ENCODE data around the gene KIF1A. TPM values are rescaled to one million over a fixed set of nuclear protein-coding genes. Genes with fewer than 3 reads are reported as not detected.

Gene KIF1A
- total and polyA plus RNA-seq, 2 donors (not counting 3 experiments of a cell fraction or from before 2014, with no cell fraction given), result 0.11 to 0.64 TPM

DNA sequence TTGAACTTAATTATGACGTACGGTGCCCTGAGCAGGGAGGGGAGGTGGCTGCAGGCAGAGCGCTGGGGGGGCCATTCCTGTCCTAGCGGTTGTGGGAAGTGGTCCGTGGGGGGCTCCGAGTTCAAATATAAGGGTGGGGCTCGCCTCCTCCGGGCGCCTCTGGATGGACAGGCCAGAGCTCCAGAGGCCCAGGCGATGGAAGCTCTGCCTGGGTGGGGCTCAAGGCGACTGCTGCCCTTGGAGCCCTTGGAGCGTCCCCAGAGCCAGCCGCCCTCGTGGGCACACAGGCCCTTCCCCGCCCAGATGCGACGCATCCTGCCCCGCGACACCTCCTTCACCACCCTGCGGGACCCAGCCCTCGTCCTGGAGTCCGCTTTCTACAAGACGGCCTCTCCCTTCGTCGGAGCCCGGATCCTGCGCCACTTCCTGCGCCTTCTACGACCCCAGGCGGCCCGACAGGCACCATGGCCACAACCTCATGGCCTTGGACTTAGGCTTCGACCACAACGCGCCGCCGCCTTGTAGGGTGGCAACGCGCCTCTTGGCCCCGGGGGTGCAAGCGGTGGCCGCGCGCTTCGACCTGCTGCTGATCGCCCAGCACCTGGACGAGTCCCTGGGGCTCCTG lies 147.8 kb downstream of the KIF1A start:
- peaks cover 2 to 7% of the 10 kb centered on the region in 2 experiments for H3K27me3 ChIP-seq (ENCODE audit: control insufficient read depth in 2 of 2, insufficient read depth in 2 of 2, low read length in 2 of 2)
- dilution Hi-C loops (cut with MboI; ENCODE audit: extremely low pct_ligation_motif_present, low sequenced_read_pairs) (no loop called here), intact Hi-C loops (cut with micrococcal nuclease) (no loop called here)
- no peaks in the 10 kb centered on the region for H3K79me2 ChIP-seq (ENCODE audit: control insufficient read depth, insufficient read depth, low read length)
- no peaks in the 10 kb centered on the region for H4K20me1 ChIP-seq (replicated peaks; ENCODE audit: control insufficient read depth, extremely low read depth, insufficient read depth, low read length)
- H3K27ac ChIP-seq (ENCODE audit: insufficient read depth, low read depth, low read length), result no peak overlapping the region
- H3K36me3 ChIP-seq (ENCODE audit: control insufficient read depth in 2 of 2, extremely low read depth in 1 of 2, insufficient read depth in 2 of 2, low read length in 2 of 2), result no peaks in the 10 kb centered on the region
- TF ChIP-seq POLR2A (IDR thresholded peaks at IDR 0.05; ENCODE audit: low read depth, low read length) (no peak), MYC (IDR thresholded peaks at IDR 0.05; ENCODE audit: low read depth, low read length) (no peak), JUN (IDR thresholded peaks at IDR 0.05; ENCODE audit: borderline replicate concordance, insufficient read depth, insufficient read length, low read depth) (no peak), POLR2AphosphoS5 (IDR thresholded peaks at IDR 0.05; ENCODE audit: insufficient read depth, low read depth, low read length) (no peak), FOS (IDR thresholded peaks at IDR 0.05; ENCODE audit: borderline replicate concordance, insufficient read depth, low read length) (no peak), EZH2 (IDR thresholded peaks at IDR 0.05; ENCODE audit: borderline replicate concordance, low read depth, low read length, severe bottlenecking) (no peak), GATA2 (IDR thresholded peaks at IDR 0.05; ENCODE audit: insufficient read depth, insufficient read length, low read depth, low read length) (no peak), MAX (IDR thresholded peaks at IDR 0.05; ENCODE audit: insufficient read depth, insufficient read length) (no peak)
- TF ChIP-seq, protein P1, sequence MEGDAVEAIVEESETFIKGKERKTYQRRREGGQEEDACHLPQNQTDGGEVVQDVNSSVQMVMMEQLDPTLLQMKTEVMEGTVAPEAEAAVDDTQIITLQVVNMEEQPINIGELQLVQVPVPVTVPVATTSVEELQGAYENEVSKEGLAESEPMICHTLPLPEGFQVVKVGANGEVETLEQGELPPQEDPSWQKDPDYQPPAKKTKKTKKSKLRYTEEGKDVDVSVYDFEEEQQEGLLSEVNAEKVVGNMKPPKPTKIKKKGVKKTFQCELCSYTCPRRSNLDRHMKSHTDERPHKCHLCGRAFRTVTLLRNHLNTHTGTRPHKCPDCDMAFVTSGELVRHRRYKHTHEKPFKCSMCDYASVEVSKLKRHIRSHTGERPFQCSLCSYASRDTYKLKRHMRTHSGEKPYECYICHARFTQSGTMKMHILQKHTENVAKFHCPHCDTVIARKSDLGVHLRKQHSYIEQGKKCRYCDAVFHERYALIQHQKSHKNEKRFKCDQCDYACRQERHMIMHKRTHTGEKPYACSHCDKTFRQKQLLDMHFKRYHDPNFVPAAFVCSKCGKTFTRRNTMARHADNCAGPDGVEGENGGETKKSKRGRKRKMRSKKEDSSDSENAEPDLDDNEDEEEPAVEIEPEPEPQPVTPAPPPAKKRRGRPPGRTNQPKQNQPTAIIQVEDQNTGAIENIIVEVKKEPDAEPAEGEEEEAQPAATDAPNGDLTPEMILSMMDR (IDR thresholded peaks at IDR 0.05; ENCODE audit: extremely low read depth in 1 of 2, insufficient read depth in 1 of 2, low read depth in 1 of 2, low read length in 2 of 2), result no peak
- BruUV-seq (replicated peaks), result no TSS peak
- H3K4me2 ChIP-seq (ENCODE audit: insufficient read depth, low read length), result no peak overlapping the region
- no peaks in the 10 kb centered on the region for H3K4me1 ChIP-seq (ENCODE audit: control insufficient read depth, extremely low read depth, insufficient read depth, low read length)
- H3K9ac ChIP-seq (replicated peaks; ENCODE audit: extremely low read depth, insufficient read depth, low read length), result no peak overlapping the region
- H3K9me1 ChIP-seq (replicated peaks; ENCODE audit: control insufficient read depth, extremely low read depth, insufficient read depth, low read length), result no peaks in the 10 kb centered on the region
- CTCF ChIA-PET, result interaction anchor here (1.4 kb wide), 1 partner anchor 168 kb away, joined by 3 read pairs; no protein-coding TSS in a partner anchor
- H3K4me3 ChIP-seq (replicated peaks in 1 of 3; ENCODE audit: insufficient read depth in 1 of 3, low read depth in 1 of 3, low read length in 3 of 3), result no peak overlapping the region
- FAIRE-seq (no peak), DNase-seq (ENCODE audit: low read depth, low spot score) (no peak)
- no peaks in the 10 kb centered on the region for H3K9me3 ChIP-seq (replicated peaks; ENCODE audit: control insufficient read depth, insufficient read depth, low read length)
- H2AFZ ChIP-seq (ENCODE audit: low read depth, low read length), result no peak overlapping the region
- POLR2A ChIA-PET, result no interaction called here

All from endothelial cell of umbilical vein (primary cell).